ENCODE measurements around the gene SLC29A1.

The SLC29A1 gene

GRCh38 chr6:44270526-44271405 is 47.4 kb downstream of the SLC29A1 start:
- no peak for DNase-seq
- Mint-ChIP-seq H3K27me3 (peaks cover 71% of the 10 kb centered on the region), H3K27ac (no peak overlapping the region), H3K4me3 (peak overlapping the region; percentile 38 to 70), H3K9me3 (no peaks in the 10 kb centered on the region), H3K4me1 (peaks cover 44% of the 10 kb centered on the region)
- ATAC-seq, result peak; percentile 24

GRCh38 chr6:44271406-44271723 is 48.0 kb downstream of the SLC29A1 start:
- no peak overlapping the region for H3K27ac Mint-ChIP-seq
- no peaks in the 10 kb centered on the region for H3K9me3 Mint-ChIP-seq
- H3K27me3 Mint-ChIP-seq, result peaks cover 71% of the 10 kb centered on the region
- DNase-seq, result no peak
- peaks cover 38% of the 10 kb centered on the region for H3K4me1 Mint-ChIP-seq
- ATAC-seq, result no peak
- H3K4me3 Mint-ChIP-seq, result peak overlapping the region; percentile 38 to 70

GRCh38 chr6:44271914-44272313 is 48.5 kb downstream of the SLC29A1 start:
- no peak for DNase-seq
- no peak overlapping the region for H3K4me3 Mint-ChIP-seq
- peaks cover 73% of the 10 kb centered on the region for H3K27me3 Mint-ChIP-seq

GRCh38 chr6:44272529-44272928 is 49.1 kb downstream of the SLC29A1 start:
- Mint-ChIP-seq H3K27ac (no peak overlapping the region), H3K27me3 (peaks cover 75% of the 10 kb centered on the region), H3K4me1 (peaks cover 29% of the 10 kb centered on the region), H3K9me3 (no peaks in the 10 kb centered on the region), H3K4me3 (no peak overlapping the region)
- no peak for ATAC-seq
- DNase-seq, result no peak

More at GRCh38 chr6:44271914-44272313, 48.5 kb downstream of the SLC29A1 start:
- Mint-ChIP-seq H3K4me1 (peaks cover 32% of the 10 kb centered on the region), H3K9me3 (no peaks in the 10 kb centered on the region), H3K27ac (no peak overlapping the region)
- no peak for ATAC-seq

DNA sequence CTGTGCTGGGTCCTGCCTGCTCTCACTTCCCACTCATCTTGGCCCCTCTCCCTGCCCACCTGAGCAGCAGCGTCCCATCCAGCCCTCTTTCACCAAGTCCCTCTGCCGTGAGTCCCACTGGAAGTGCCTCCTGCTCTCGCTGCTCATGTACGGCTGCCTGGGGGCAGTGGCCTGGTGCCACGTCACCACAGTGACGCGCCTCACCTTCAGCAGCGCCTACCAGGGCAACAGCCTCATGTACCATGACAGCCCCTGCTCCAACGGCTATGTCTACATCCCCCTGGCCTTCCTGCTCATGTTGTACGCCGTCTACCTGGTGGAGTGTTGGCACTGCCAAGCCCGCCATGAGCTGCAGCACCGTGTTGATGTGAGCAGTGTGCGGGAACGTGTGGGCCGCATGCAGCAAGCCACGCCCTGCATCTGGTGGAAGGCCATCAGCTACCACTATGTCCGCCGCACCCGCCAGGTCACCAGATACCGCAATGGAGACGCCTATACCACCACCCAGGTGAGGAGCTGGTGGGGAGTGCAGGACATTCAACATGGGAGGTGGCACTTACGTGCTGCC is 49.7 kb downstream of the SLC29A1 start:
- no peak overlapping the region for H3K27ac Mint-ChIP-seq
- ATAC-seq, result no peak
- DNase-seq, result no peak
- no peak overlapping the region for H3K4me3 Mint-ChIP-seq
- peaks cover 24% of the 10 kb centered on the region for H3K4me1 Mint-ChIP-seq
- peaks cover 80% of the 10 kb centered on the region for H3K27me3 Mint-ChIP-seq
- no peaks in the 10 kb centered on the region for H3K9me3 Mint-ChIP-seq

GRCh38 chr6:44273617-44274016 is 50.2 kb downstream of the SLC29A1 start:
- DNase-seq (no peak), ATAC-seq (no peak)
- Mint-ChIP-seq H3K4me1 (peaks cover 19% of the 10 kb centered on the region), H3K4me3 (no peak overlapping the region), H3K9me3 (no peaks in the 10 kb centered on the region), H3K27ac (no peak overlapping the region), H3K27me3 (peaks cover 83% of the 10 kb centered on the region)

GRCh38 chr6:44275271-44275748 is 51.9 kb downstream of the SLC29A1 start:
- H3K27me3 Mint-ChIP-seq, result peaks cover 79% of the 10 kb centered on the region
- ATAC-seq, result no peak
- H3K27ac Mint-ChIP-seq, result no peak overlapping the region
- DNase-seq, result no peak
- no peaks in the 10 kb centered on the region for H3K9me3 Mint-ChIP-seq
- peaks cover 8% of the 10 kb centered on the region for H3K4me1 Mint-ChIP-seq
- H3K4me3 Mint-ChIP-seq, result peak overlapping the region; percentile 18 to 48

DNA sequence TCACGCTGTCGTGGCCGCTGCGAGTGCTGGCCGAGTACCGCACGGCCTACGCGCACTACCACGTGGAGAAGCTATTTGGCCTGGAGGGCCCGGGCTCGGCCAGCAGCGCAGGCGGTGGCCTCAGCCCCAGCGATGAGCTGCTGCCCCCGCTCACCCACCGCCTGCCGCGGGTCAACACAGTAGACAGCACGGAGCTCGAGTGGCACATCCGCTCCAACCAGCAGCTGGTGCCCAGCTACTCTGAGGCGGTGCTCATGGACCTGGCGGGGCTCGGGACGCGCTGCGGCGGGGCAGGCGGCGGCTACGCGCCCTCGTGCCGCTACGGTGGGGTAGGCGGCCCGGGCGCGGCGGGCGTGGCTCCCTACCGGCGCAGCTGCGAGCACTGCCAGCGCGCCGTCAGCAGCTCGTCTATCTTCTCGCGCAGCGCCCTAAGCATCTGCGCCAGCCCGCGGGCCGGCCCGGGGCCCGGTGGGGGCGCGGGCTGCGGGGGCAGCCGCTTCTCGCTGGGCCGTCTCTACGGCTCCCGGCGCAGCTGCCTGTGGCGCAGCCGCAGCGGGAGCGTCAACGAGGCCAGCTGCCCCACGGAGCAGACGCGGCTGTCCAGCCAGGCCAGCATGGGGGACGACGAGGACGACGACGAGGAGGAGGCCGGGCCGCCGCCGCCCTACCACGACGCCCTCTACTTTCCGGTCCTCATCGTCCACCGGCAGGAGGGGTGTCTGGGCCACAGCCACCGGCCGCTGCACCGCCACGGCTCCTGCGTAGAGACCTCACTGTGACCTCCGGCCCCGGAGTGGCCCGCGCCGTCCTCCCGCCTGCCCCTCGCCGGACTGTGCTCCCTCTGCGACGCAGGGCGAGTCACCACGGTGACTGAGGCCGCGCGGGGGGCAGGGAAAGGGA is 52.6 kb downstream of the SLC29A1 start:
- ATAC-seq, result peak; percentile 52
- Mint-ChIP-seq H3K4me3 (peak overlapping the region; percentile 18 to 48), H3K9me3 (no peaks in the 10 kb centered on the region), H3K27ac (no peak overlapping the region), H3K4me1 (peaks cover 6% of the 10 kb centered on the region), H3K27me3 (peaks cover 81% of the 10 kb centered on the region)
- DNase-seq, result no peak

- Mint-ChIP-seq H3K4me1 (no peaks in the 10 kb centered on the region), H3K27ac (no peak overlapping the region), H3K4me3 (peak overlapping the region; percentile 24 to 34), H3K9me3 (no peaks in the 10 kb centered on the region), H3K27me3 (peaks cover 71% of the 10 kb centered on the region)
- no peak for DNase-seq
- ATAC-seq, result no peak
Observed at GRCh38 chr6:44276667-44277640, 53.6 kb downstream of the SLC29A1 start.

DNA sequence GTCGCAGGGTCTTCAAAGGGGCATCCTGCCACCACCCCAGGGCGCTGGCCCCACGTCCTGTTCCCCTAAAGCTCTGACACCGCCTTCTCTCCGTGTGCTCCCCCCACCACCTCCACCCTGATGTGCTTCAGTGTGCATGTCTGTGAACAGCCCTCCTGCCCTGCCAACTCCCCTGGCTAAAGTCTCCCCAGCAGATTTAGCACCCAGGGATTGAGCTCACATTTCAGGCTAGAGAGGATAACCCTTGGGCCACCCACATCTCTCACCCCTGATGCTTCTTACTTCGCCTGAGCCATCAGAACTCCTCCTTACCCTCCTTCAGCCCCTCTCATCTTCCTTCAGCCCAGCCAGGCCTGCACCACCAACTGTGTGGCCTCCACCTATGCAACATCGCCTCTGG is 54.4 kb downstream of the SLC29A1 start:
- H3K27ac Mint-ChIP-seq, result no peak overlapping the region
- no peak overlapping the region for H3K4me3 Mint-ChIP-seq
- no peak for DNase-seq
- H3K9me3 Mint-ChIP-seq, result no peaks in the 10 kb centered on the region
- no peaks in the 10 kb centered on the region for H3K4me1 Mint-ChIP-seq
- peaks cover 63% of the 10 kb centered on the region for H3K27me3 Mint-ChIP-seq
- ATAC-seq, result no peak

- Mint-ChIP-seq H3K4me3 (no peak overlapping the region), H3K4me1 (no peaks in the 10 kb centered on the region), H3K27ac (no peak overlapping the region), H3K9me3 (no peaks in the 10 kb centered on the region), H3K27me3 (peaks cover 63% of the 10 kb centered on the region)
- DNase-seq (no peak), ATAC-seq (no peak)
Observed at GRCh38 chr6:44278315-44278714, 54.9 kb downstream of the SLC29A1 start.

GRCh38 chr6:44278774-44279697 is 55.6 kb downstream of the SLC29A1 start:
- DNase-seq, result no peak
- Mint-ChIP-seq H3K4me3 (no peak overlapping the region), H3K4me1 (no peaks in the 10 kb centered on the region), H3K9me3 (no peaks in the 10 kb centered on the region), H3K27ac (no peak overlapping the region), H3K27me3 (peaks cover 63% of the 10 kb centered on the region)
- no peak for ATAC-seq

Data from stimulated activated naive CD8-positive, alpha-beta T cell treated with anti-CD3 and anti-CD28 coated beads, Interleukin-15, amount 100 ng/mL, for 72 hours (primary cell).